IPS-11a (cell line): ENCODE measurements around the gene GNAL.
"Not testable (repeated sequence)": the region's sequence is repeated elsewhere in the genome, so short reads cannot be mapped to it uniquely, and the experiment has no call there.

Experiments
- H3K4me3 ChIP-seq: one replicate; pipeline ENCODE4 v1.5.1; 2013; ENCODE audit warnings: low read depth, low read length, control low read depth

GNAL gene

GRCh38 chr18:11901826-11902438 lies 212.9 kb downstream of the GNAL start:
- H3K4me3 ChIP-seq = no peak overlapping the region

DNA sequence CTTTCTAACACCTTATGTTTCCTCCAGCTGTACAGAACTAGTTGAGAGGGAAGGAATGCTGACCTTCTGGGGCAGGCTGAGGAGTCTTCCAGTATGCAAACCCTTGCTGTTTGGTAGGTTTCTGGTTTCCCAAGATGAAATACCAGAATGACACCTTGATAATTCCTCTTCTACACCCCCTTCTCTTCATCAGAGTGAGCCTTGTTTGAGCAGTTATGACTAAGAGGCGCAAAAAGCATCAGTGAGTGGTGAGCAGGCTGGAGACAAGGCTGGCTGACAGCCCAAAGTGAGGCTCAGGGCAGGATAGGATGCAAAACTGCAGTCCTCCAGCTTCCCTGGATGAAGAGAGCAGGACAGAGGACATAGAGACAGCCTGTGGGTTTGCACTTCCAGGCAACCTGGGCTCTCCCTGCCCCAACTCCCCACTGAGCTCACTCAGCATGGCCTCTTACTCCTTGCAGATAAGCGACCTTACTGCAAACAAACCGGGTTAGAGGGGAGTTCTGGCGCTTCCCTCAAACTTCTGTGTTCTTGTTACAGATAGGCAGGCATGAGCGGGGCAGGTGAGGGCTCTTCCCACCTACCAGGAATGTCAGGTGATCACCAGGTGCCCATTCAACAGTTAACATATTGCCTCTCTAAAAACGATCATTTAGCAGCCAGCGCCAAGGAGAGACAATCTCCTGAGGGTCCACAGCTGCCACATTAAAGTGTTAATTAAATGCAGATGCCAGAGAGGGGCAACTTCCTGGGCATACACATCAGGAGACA lies 213.6 kb downstream of the GNAL start:
- no peak overlapping the region for H3K4me3 ChIP-seq

GRCh38 chr18:11905613-11906012 lies 216.5 kb downstream of the GNAL start:
- no peak overlapping the region for H3K4me3 ChIP-seq

DNA sequence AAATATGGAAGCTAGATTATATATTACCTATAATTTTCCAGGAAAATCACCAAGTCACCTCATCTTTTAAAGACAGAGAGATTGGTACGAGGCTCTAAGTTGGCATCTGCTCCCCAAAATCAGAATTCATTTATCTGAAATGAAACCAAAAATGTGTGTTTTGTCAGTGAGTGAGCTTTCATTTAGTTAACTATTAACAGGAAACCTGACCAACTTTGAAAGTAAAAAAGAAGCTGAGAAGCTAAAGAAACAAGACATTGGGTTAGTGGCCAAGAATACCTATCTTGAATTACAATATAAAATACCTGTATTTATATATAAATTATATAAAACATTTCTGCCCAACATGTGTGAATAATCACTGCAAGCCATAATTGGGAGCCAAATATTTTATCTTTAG lies 217.1 kb downstream of the GNAL start:
- no peak overlapping the region for H3K4me3 ChIP-seq

DNA sequence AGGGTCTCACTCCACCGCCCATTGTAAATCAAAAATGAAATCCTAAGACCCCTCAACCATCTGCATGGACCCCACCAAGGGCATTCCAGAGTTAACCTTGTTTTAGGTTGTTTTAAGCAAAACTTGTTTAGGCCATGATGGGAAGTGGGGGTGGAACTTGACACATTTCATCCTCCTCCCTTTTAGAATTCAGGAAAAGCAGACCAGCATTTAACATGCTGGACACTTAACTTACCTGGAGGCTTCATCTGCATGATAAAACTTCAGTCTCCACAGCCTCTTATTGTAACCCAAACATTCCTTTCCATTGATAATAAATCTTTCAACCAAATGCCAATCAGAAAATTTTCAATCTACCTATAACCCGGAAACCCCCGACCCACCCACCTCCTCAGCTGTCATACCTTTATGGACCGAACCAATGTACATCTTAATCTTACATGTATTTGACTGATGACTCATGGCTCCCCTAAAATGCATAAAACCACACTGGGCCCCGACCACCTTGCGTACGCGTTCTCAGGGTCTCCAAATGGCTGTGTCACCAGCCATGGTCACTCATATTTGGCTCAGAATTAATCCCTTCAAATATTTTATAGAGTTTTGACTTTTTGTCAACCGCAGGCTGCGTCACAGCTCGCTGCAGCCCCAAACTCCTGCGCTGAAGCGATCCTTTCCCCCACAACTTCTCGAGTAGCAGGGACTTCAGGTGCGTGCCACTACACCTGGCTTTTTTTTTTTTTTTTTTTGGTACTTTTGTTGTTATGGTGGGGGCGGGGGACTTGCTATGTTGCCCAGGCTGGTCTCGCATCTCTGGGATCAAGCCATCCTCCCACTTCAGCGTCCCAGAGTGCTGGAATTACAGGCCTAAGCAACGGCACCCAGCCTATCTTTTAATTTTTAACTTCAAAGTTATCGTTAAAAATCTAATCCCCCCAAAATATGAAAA lies 218.1 kb downstream of the GNAL start:
- peak overlapping the region; percentile 74 for H3K4me3 ChIP-seq

DNA sequence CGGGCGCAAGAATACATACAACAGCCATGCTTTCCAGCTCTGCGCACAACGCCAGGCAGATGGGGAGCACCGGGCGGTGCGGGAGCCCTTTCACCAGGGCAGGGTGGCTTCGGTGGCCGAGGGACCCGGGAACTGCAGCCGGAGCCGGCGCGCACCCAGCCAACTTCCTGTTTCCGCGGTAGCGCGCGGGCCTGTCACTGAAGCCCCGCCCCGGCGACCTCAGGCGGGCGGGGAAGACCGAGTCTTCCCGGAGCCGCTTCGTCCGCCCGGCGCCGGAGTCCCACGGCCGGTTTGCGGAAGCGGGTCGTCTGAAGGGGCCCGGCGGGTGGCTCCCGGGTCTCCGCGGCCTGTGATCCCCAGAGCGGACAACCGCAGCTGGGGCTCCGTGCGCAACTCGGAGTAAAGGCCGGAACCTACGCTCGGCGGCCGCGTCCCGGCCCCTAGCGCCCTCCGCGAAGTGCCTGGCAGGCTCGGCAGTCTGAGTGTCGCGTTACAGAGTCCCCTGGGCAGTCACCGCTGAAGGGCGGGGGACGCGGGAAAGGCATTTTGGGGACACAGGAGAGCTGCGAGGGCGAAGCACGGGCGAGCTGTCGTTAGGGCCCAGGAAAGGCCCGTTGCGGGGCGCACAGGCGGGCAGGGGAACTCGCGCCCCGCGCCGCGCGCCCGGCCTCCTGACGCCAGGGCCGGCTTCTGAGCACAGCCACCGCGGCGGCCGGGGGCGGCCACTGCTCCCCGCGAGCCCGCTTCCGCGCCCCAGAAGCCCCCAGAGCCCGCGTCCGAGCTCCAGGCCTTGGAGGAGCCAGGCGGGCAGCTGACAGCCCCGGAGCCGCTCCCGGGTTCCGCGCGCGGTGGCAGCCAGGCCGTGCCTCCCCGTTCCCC lies 219.4 kb downstream of the GNAL start, which contains the start of gene MPPE1:
Gene MPPE1 (minus strand): TSS at position 136 of the 879 bp plus-strand sequence. CDS start 11,053 bp downstream, outside the sequence.
- peak within 1 kb of the TSS; percentile 74 for H3K4me3 ChIP-seq

DNA sequence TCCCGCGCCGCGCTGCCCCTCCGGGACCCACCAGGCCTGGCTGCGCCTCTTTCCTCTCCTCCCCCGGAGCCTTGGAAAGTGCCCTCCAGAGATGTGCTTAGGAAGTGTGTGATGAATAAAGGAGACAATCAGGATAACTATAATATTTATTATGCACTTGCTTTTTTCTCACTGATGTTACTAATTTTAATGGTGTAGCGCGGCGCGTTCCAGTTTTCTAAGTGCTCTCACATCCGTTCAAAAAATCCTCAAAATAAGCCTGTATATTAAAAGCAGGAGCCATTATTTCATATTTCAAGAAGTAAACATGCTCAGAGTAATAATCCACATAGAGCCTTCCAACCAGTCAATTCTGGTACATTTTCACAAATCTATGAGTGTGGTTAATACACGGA lies 220.0 kb downstream of the GNAL start:
- peak overlapping the region; percentile 74 for H3K4me3 ChIP-seq

DNA sequence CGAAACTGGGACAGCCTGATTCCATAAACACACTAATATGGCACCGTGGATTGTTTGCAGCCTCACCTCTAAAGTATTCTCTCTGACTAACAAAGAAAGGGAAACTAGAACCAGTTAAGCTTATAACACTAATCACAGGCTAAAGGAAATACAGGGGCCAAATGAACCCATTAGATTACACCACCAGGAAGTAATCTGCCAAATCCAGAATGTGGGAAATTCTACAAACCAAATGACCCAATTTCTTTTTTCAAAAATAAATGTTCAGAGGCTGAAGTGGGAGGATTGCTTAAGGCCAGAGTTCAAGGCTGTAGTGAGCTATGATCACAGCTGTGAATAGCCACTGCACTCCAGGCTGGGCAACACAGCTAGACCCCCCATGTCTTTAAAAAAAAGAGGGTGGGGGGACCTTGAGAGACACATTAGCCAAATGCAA lies 220.5 kb downstream of the GNAL start:
- no peak overlapping the region for H3K4me3 ChIP-seq

DNA sequence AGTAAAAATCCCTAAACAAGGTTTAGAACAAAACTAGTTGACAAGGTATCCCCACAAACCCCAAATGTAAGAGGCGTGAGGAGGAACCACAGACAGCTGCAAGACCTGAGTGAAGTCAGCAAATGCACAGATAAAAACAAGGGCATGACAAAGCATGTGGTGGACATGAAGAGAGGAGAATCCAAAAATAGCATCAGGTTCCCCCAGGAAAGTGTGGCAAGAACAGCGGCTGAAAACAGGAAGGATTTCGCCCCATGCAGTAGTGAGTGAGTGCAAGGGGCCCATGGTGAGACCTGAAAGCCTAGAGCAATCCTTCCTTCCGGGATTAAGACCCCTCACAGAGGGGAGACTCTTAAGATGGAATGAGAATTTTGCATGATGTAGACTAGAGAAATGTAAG lies 227.8 kb downstream of the GNAL start:
- H3K4me3 ChIP-seq = not testable (repeated sequence)

GRCh38 chr18:11919522-11919921 lies 230.5 kb downstream of the GNAL start:
- H3K4me3 ChIP-seq = not testable (repeated sequence)

DNA sequence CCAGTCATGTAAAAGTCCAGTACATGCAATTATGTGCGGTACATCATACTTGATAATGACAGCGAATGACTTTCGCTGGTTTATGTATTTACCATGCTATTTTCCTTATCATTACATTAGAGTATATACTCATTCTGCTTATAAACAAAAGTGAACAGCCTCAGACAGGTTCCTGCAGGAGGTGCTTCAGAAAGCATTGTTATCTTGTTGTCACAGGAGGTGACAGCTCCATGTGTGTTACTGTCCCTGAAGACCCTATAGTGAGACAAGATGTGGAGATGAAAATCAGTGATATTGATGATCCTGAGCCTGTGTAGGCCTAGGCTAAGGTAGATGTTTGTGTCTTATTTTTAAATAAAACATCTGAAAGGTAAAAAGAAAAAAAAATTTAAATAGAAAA lies 234.4 kb downstream of the GNAL start:
- no peak overlapping the region for H3K4me3 ChIP-seq

- no peak overlapping the region for H3K4me3 ChIP-seq
Observed at GRCh38 chr18:11925800-11926481, 236.9 kb downstream of the GNAL start.

- no peak overlapping the region for H3K4me3 ChIP-seq
Observed at GRCh38 chr18:11927497-11927896, 238.4 kb downstream of the GNAL start.

- no peak overlapping the region for H3K4me3 ChIP-seq
Observed at GRCh38 chr18:11932393-11932792, 243.3 kb downstream of the GNAL start.
